Duodenal mucosa (tissue), 2 donors: Measurements from ENCODE around the gene PLEKHH1.

Source experiments
- H3K27ac ChIP-seq: one replicate; pipeline ENCODE4 v1.7.0; 2013; ENCODE audit warnings: low read depth, low read length
- H3K27me3 ChIP-seq, 2 donors: one replicate each; pipeline ENCODE4 v1.7.0; 2013; ENCODE audit warnings: low read length in 2 of 2, control low read depth in 1 of 2; ENCODE audit not compliant: insufficient read depth in 2 of 2, control insufficient read depth in 1 of 2
- H3K36me3 ChIP-seq, 2 donors: one replicate each; pipeline ENCODE4 v1.7.0; 2013; ENCODE audit warnings: low read length in 2 of 2, control low read depth in 1 of 2; ENCODE audit not compliant: insufficient read depth in 2 of 2, control insufficient read depth in 1 of 2
- H3K4me1 ChIP-seq, 2 donors: one replicate each; pipeline ENCODE4 v1.7.0; 2013; ENCODE audit warnings: low read length in 2 of 2, control low read depth in 1 of 2; ENCODE audit not compliant: insufficient read depth in 2 of 2, control insufficient read depth in 1 of 2
- H3K4me3 ChIP-seq, 2 donors: one replicate each; pipeline ENCODE4 v1.7.0; 2013; ENCODE audit warnings: low read length in 2 of 2, low read depth in 1 of 2
- H3K9ac ChIP-seq, 2 donors: one replicate each; pipeline ENCODE4 v1.7.0; 2013; ENCODE audit warnings: low read length in 2 of 2, low read depth in 1 of 2
- H3K9me3 ChIP-seq, 2 donors: one replicate each; pipeline ENCODE4 v1.7.0; 2013; ENCODE audit warnings: low read length in 2 of 2, control low read depth in 1 of 2; ENCODE audit not compliant: control insufficient read depth in 1 of 2

PLEKHH1 gene

GRCh38 chr14:67638642-67639041, 105.6 kb downstream of the PLEKHH1 start:
- H3K9ac ChIP-seq: no peak overlapping the region
- no peaks in the 10 kb centered on the region for H3K36me3 ChIP-seq
- H3K27ac ChIP-seq: no peak overlapping the region
- H3K4me1 ChIP-seq: peaks cover 6 to 19% of the 10 kb centered on the region in 2 donors
- no peaks in the 10 kb centered on the region for H3K9me3 ChIP-seq
- H3K27me3 ChIP-seq: no peaks in the 10 kb centered on the region
- H3K4me3 ChIP-seq: no peak overlapping the region
